Activated naive CD8-positive, alpha-beta T cell (primary cell): Measurements from ENCODE around the gene CAV3.

ENCODE experiments used
- H3K27ac Mint-ChIP-seq: one replicate; pipeline ENCODE4 v1.8.0; 2021; ENCODE audit warnings: mixed read lengths
- H3K27me3 Mint-ChIP-seq: one replicate; pipeline ENCODE4 v1.8.0; 2021; ENCODE audit warnings: mixed read lengths
- H3K36me3 Mint-ChIP-seq: one replicate; pipeline ENCODE4 v1.8.0; 2021; ENCODE audit warnings: mixed read lengths
- H3K4me1 Mint-ChIP-seq: one replicate; pipeline ENCODE4 v1.8.0; 2021; ENCODE audit warnings: low read depth, mixed read lengths
- H3K4me3 Mint-ChIP-seq: one replicate; pipeline ENCODE4 v1.8.0; 2021; ENCODE audit warnings: mild to moderate bottlenecking, mixed read lengths
- H3K9me3 Mint-ChIP-seq: one replicate; pipeline ENCODE4 v1.8.0; 2021; ENCODE audit warnings: low read depth, mixed read lengths

CAV3 gene

DNA sequence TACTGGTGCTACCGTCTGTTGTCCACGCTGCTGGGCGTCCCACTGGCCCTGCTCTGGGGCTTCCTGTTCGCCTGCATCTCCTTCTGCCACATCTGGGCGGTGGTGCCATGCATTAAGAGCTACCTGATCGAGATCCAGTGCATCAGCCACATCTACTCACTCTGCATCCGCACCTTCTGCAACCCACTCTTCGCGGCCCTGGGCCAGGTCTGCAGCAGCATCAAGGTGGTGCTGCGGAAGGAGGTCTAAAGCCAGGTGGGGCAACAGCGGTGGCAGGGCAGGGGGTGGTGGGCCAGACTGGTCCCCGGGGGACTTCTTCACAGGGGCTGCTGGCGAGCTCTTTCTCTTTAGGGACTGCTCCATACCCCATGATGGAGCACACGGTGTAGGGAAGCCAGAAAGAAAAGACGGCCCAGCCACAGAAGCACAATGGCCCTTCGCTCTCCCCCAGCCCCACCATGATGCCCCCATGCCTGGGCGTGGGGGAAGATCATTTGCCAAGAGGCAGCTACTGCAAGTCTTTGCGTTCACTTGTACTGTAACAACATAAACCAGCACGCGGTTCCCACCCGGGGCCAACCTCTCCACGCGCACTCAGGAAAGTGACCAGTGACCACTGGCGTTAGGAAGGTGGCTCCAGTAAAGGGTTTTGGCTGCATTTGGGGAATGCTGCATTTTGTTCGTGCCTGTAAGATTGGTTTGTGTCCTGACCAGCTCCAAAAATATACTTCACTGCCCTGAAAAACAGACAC lies 12.2 kb downstream of the CAV3 start:
- H3K27ac Mint-ChIP-seq = no peak overlapping the region
- no peaks in the 10 kb centered on the region for H3K9me3 Mint-ChIP-seq
- H3K27me3 Mint-ChIP-seq = no peaks in the 10 kb centered on the region
- H3K4me3 Mint-ChIP-seq = no peak overlapping the region
- no peaks in the 10 kb centered on the region for H3K4me1 Mint-ChIP-seq
- H3K36me3 Mint-ChIP-seq = no peaks in the 10 kb centered on the region

DNA sequence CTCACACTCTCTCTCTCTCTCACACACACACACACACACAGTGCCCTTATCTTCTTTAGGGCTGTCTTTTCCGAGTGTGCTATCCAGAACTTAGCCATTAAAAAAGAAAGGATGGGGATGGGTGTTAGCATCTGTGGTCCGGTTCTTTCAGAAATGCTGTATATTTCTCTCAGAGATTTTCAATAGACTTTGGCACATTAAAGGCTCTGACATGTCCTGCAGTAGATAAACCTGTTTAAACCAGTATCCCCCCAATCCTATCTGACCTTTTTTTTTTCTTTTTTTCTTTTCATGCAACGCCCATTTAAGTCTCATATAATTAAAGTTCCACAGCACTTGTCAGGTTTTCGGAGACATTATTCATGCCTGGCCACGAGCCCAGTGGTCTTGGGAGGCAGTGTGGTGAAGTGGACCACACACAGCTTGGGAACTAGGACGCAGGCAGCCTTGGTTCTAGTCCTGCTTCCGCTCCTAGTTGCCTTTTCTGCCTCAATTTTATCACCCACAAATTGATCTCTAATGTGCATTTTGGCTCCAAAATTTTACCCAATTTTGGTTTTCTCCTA lies 13.3 kb downstream of the CAV3 start:
- Mint-ChIP-seq H3K9me3 (no peaks in the 10 kb centered on the region), H3K27ac (no peak overlapping the region), H3K27me3 (no peaks in the 10 kb centered on the region), H3K4me1 (no peaks in the 10 kb centered on the region), H3K36me3 (no peaks in the 10 kb centered on the region), H3K4me3 (no peak overlapping the region)

DNA sequence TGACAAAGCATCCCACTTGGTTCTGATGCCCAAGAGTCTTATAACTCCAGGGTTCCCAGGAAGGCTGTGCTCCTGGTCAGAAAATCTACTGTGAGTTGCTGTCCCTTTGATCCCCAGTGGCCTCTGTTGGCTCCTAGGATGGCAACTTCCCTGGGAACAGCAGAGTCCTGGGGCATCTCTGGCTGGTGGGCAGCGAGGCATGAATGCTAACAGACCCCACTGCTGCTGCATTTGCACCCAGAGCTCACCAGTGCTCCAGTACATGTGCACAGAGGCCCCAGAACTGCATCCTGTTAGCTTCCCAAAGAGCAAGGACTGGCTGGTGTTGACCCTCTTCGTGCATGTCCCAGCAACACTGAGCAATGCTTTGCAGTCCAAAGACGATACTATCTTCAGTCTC lies 15.7 kb downstream of the CAV3 start:
- Mint-ChIP-seq H3K4me1 (no peaks in the 10 kb centered on the region), H3K9me3 (no peaks in the 10 kb centered on the region), H3K27ac (no peak overlapping the region), H3K36me3 (no peaks in the 10 kb centered on the region), H3K4me3 (no peak overlapping the region), H3K27me3 (no peaks in the 10 kb centered on the region)

DNA sequence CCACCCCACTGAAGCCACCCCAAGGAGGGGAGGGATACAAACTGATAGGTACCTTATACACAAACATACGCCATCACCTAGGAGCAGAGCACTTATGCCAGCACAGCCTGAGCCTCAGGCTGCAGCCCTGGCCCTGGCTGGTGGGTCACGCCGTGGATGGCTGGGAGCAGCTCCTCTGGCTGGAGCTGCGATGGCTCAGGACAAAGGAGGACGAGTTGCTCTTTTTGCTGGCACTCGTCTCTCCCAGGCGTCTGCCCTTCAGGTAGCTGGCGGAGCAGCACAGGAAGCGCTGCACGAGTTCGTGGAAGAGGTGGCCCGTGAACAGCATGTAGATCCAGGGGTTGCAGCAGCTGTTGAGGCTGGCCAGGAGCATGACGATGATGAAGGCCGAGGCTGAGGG lies 19.2 kb downstream of the CAV3 start:
- Mint-ChIP-seq H3K9me3 (no peaks in the 10 kb centered on the region), H3K36me3 (no peaks in the 10 kb centered on the region), H3K27ac (no peak overlapping the region), H3K27me3 (no peaks in the 10 kb centered on the region), H3K4me1 (no peaks in the 10 kb centered on the region), H3K4me3 (no peak overlapping the region)

DNA sequence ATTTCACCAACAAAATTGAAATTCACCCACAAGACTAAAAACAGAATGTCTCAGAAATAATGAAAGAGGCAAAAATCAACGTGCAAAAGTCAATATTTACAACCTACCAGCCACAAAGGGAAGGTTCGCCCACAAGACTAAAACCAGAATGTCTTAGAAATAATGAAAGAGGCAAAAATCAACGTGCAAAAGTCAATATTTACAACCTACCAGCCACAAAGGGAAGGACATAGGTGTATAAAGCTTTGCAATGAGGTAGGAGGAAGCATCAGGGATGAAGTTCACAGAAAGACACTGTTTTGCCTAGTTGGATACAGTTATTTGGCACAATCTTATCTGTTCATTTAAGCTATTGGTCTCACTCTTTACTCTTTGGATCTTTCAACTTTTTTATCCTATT lies 21.5 kb downstream of the CAV3 start:
- Mint-ChIP-seq H3K27me3 (no peaks in the 10 kb centered on the region), H3K9me3 (no peaks in the 10 kb centered on the region), H3K4me3 (no peak overlapping the region), H3K4me1 (no peaks in the 10 kb centered on the region), H3K27ac (no peak overlapping the region), H3K36me3 (no peaks in the 10 kb centered on the region)

DNA sequence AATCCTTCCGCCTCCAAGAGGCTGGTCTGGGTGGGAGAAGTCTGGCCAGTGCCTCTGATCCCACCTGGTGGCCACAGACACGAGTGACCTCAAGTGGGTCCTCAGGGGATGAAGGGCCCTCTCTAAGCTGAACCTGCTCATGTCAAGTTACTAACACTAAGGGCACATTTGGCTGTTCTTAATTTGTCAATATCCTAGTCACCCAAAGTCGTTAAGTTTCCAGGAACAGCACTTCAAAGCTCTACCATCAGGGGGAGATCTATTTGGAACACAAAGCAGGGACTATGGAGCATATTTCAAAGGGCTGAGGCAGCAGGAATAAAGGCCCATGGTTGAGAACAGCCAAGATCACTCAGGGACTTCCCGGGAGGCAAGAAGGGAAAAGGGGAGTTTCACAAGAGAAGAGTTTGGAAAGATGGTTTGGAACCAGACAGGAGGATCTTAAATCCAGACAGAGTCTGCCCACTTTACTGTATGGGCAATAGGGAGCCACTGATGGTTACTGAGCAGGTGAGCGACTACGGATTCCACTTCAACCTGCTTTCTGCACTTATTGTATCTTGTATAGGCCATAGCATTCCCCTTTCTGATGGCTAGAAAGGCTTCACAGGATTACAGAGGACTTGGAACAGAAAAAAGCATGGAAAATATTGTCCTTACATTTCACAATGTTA lies 22.1 kb downstream of the CAV3 start:
- Mint-ChIP-seq H3K4me1 (no peaks in the 10 kb centered on the region), H3K9me3 (no peaks in the 10 kb centered on the region), H3K4me3 (no peak overlapping the region), H3K36me3 (no peaks in the 10 kb centered on the region), H3K27me3 (no peaks in the 10 kb centered on the region), H3K27ac (no peak overlapping the region)

DNA sequence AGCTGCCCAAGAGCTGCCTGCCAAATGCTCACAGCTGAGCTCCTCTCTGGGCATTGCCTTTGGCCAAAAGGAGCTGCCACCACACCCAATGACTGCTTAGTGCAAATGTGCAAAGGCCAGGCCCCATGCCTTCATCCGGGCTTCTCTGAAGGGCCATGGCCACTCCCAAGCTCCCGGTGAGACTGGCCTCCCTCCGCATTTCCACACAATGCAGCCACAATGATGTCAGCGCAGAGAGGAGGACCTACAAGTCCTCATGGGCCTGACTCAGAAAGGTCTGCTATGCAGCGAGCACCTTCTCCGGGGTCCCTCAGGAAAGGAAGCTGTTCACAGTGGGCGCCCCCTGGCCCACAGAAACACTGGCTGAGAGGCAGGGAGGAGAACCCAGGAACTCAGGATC lies 23.1 kb downstream of the CAV3 start:
- Mint-ChIP-seq H3K36me3 (no peaks in the 10 kb centered on the region), H3K4me1 (no peaks in the 10 kb centered on the region), H3K9me3 (no peaks in the 10 kb centered on the region), H3K4me3 (no peak overlapping the region), H3K27me3 (no peaks in the 10 kb centered on the region), H3K27ac (no peak overlapping the region)

DNA sequence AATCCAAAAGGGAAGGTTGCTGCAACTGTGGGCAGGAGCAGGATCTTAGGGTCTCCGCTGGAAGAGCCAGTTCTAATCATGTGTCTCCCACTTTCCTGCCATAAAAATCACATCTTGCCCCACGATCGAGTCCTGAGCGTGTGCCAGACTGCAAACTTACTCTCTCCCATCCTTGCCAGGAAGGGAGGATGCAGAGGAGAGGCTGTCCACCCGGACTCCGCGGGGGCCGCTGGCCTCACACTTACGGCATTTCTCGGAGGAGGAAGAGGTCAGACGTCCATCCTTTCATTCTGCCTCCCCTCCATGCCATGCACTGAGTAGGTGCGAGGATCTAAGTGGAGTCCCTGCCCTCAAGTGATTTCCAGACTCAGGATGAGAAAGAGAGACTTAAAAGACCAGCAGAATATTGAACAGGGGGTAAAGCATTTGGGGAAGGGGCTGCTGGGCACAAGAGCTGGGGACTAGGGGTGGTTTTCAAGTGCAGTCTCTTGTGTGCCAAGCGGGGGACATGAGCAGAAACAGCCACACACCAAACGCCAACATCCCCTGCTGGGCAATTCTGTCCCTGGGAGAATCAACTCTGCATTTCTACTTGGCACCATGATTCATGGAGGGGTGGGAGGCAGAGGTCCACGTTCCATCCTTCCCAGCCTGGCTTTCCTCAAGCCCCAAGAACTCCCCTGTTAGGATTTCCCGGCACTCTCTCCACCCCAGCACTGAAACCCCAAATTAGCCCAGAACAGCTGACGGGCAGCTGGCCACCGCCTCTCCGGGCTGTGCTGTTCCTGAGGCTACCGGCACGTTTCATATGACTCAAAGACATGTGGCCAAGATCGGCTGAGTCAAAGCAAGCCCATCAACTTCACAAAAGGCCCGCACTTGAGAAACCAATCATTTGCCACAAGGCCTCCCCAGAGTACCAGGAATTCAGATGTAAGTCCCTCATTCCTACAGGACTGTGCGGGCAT lies 24.2 kb downstream of the CAV3 start:
- H3K4me3 Mint-ChIP-seq = no peak overlapping the region

DNA sequence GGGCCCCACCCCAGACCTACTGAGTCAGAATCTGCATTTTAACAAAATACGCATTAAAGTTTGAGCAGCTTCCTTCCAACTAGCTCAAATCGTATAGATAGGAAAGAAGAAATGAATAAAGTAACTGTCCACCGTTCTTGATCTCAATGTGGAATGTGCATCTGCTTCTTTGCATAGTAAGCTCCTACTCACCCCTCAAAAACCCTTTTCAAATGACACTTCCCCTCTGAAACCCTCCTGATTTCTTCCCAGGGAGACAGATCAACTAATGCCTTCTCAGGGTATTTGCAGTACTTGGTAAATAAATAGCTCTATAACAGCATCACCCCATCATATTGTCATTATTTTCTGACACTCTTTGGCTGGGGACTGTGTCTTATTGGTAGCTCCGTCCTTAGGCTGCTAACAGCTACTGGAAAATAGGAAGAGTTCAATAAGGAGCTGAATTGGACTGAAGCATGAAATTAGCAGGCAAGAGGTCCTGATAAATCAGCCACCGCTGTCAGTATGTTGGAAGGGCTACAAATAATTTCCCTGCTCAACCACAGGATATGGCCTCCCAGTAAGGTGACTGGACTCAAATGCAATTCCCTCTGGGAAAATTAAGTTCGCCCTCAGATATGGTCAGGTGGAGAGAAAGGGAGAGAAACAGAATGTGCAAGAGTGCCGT lies 25.6 kb downstream of the CAV3 start:
- Mint-ChIP-seq H3K27ac (no peak overlapping the region), H3K27me3 (no peaks in the 10 kb centered on the region), H3K36me3 (no peaks in the 10 kb centered on the region), H3K9me3 (no peaks in the 10 kb centered on the region), H3K4me1 (no peaks in the 10 kb centered on the region), H3K4me3 (no peak overlapping the region)

More for the DNA sequence above, 24.2 kb downstream of the CAV3 start:
- no peaks in the 10 kb centered on the region for H3K4me1 Mint-ChIP-seq
- H3K27me3 Mint-ChIP-seq = no peaks in the 10 kb centered on the region
- no peaks in the 10 kb centered on the region for H3K9me3 Mint-ChIP-seq
- H3K27ac Mint-ChIP-seq = no peak overlapping the region
- no peaks in the 10 kb centered on the region for H3K36me3 Mint-ChIP-seq

DNA sequence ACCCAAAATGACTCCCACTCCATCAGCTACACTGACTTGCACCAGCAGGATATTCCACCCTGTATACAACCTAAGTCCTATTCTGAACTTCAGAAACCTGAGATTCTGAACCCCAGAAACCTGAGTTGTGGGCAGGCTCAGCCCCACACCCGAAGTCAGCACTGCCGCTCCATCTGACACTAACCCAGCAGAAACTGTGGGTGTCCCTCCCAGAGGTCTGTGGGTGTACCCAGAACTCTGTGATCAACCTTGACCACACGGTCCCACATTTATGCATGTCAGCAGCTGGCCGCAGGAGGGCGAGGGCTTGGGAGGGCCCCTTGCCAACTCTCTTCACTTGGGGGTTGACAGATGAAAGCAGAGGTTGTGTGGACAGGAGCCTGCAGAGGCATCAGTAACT lies 26.5 kb downstream of the CAV3 start:
- no peaks in the 10 kb centered on the region for H3K36me3 Mint-ChIP-seq
- no peaks in the 10 kb centered on the region for H3K9me3 Mint-ChIP-seq
- no peak overlapping the region for H3K4me3 Mint-ChIP-seq
- no peaks in the 10 kb centered on the region for H3K4me1 Mint-ChIP-seq
- no peaks in the 10 kb centered on the region for H3K27me3 Mint-ChIP-seq
- no peak overlapping the region for H3K27ac Mint-ChIP-seq

DNA sequence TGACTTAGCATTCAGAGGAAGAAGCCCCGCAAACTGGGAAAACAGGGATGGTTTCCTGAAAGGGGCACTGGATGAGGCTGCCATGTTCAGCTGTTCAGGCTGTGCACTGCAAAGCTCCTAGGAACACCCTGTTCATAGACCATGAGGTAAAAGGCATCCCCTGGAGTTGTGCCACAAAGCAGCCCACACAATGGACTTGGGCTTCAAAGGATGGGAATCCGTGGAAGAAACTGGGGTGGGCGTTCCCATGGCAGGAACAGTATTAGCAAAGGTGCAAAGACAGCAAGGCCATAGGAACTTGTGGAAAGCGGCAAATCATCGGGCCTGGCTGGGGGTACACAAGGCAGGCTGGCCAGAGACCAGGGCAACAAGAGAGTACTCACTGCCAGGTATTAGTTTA lies 26.9 kb downstream of the CAV3 start:
- H3K36me3 Mint-ChIP-seq = no peaks in the 10 kb centered on the region
- H3K9me3 Mint-ChIP-seq = no peaks in the 10 kb centered on the region
- H3K27me3 Mint-ChIP-seq = no peaks in the 10 kb centered on the region
- no peak overlapping the region for H3K27ac Mint-ChIP-seq
- no peak overlapping the region for H3K4me3 Mint-ChIP-seq
- H3K4me1 Mint-ChIP-seq = no peaks in the 10 kb centered on the region

DNA sequence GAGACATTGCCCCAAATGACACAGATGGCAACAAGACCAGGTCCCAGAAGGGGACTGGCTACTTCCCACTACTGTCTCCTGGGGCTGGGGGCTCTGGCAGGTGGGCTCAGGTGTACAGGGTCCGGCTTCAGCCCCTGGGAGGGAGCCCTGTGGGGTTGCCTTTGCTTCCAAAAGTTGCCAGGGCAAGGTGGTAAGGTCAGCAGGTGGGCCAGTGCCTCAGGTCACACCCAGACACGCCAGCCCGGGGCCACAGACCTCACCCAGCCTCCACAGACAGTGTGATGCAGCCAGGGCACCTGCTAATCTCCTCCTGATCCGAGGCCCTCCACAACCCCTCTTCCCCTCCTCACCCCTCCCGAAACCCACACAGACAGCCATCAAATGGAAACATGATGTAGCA lies 28.3 kb downstream of the CAV3 start:
- Mint-ChIP-seq H3K9me3 (no peaks in the 10 kb centered on the region), H3K4me1 (no peaks in the 10 kb centered on the region), H3K36me3 (no peaks in the 10 kb centered on the region), H3K27me3 (no peaks in the 10 kb centered on the region), H3K4me3 (no peak overlapping the region), H3K27ac (no peak overlapping the region)

DNA sequence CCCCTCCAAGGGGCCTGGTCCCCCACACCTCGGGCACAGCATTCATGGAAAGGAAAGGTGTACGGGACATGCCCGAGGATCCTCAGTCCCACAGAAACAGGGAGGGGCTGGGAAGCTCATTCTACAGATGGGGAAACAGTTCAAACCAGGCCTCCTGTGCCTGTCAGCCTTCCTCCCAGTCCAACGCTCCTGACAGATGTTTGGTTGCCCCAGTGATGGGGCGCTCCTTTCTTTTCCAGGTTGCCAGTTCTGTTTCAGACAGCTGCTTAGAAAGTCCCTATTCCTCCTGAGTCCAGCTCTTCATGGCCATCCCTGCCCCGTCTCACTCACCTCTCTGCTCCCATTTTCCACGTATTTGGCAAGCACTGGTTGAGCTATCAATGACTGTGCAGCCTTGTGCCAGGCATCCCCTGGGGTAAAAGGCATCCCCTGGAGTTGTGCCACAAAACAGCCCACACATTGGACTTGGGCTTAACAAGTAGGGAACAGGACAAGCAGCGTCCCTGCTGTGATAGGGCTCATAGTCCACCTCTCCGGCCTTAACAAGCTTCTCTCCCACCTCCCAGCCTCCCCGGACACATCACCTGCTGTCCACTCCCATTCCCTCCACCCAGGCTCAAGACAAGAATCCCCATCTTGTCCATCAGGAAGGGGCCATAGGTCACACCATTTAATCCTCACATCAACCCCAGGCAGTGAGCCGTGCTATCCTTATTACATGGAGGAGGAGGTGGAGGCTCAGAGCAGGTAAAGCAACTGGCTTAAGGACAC lies 29.2 kb downstream of the CAV3 start:
- Mint-ChIP-seq H3K36me3 (no peaks in the 10 kb centered on the region), H3K27ac (no peak overlapping the region), H3K4me3 (no peak overlapping the region), H3K9me3 (no peaks in the 10 kb centered on the region), H3K4me1 (no peaks in the 10 kb centered on the region), H3K27me3 (no peaks in the 10 kb centered on the region)

DNA sequence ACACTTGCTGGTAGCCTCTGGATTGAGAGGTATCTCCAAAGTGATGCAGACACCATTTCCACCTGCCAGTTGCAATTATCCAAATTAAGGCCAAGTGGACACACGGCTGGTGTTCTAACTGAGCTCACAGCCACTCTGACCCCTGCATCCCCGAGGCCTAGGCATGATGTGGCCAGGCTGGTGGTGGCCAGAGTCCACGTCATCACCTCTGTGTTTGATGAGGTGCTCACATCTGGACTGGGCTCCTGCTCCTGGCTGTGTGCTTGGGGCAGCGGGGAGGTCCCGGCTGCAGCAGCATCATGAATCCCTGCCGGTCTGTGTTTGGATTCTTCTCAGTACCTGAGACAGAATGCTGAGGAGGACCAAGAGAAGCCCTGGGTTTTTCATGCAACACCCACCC lies 30.9 kb downstream of the CAV3 start:
- peaks cover 10% of the 10 kb centered on the region for H3K4me1 Mint-ChIP-seq
- H3K4me3 Mint-ChIP-seq = no peak overlapping the region
- peaks cover 6% of the 10 kb centered on the region for H3K27me3 Mint-ChIP-seq
- H3K9me3 Mint-ChIP-seq = no peaks in the 10 kb centered on the region
- no peaks in the 10 kb centered on the region for H3K36me3 Mint-ChIP-seq
- no peak overlapping the region for H3K27ac Mint-ChIP-seq
